Activated naive CD4-positive, alpha-beta T cell treated with anti-CD3 and anti-CD28 coated beads, Interleukin-2, amount 10 ng/mL, durations not matched to agents 7 days and 5 days (primary cell): ENCODE results near the gene RBM14.

Experiments used
- CTCF ChIA-PET: fragments of 350-600 bp; sonication (Branson Sonifier 250); formaldehyde crosslinking; loops from one replicate; lab custom pipeline; 2021; ENCODE audit warnings: antibody characterized with exemption; lab: Charles Lee
- DNase-seq: peaks from one replicate; pipeline ENCODE4 v3.0.0-alpha.2; 2020
- H3K27ac Mint-ChIP-seq: one replicate; pipeline ENCODE4 v1.8.0; 2021; ENCODE audit warnings: mild to moderate bottlenecking, moderate library complexity, mixed read lengths
- H3K27me3 Mint-ChIP-seq: one replicate; pipeline ENCODE4 v1.8.0; 2021; ENCODE audit warnings: mild to moderate bottlenecking, mixed read lengths
- H3K36me3 Mint-ChIP-seq: one replicate; pipeline ENCODE4 v1.8.0; 2021; ENCODE audit warnings: mixed read lengths
- H3K4me1 Mint-ChIP-seq: one replicate; pipeline ENCODE4 v1.8.0; 2021; ENCODE audit warnings: mixed read lengths
- H3K4me3 Mint-ChIP-seq: one replicate; pipeline ENCODE4 v1.8.0; 2021; ENCODE audit warnings: mild to moderate bottlenecking, moderate library complexity, mixed read lengths
- H3K9me3 Mint-ChIP-seq: one replicate; pipeline ENCODE4 v1.8.0; 2021; ENCODE audit warnings: mixed read lengths

RBM14 gene

DNA sequence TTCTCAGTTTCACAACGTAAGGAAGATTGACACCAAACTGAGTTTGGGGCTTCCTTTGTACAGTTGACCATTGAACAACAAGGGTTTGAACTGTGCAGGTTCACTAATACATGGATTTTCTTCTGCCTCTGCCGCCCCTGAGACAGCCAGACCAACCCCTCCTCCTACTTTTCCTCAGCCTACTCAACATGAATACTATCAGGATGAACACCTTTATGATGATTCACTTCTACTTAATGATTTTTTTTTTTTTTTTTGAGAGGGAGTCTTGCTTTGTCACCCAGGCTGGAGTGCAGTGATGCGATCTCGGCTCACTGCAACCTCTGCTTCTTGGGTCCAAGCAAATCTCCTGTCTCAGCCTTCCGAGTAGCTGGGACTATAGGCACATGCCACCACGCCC is 36.7 kb downstream of the RBM14 start:
- H3K27me3 Mint-ChIP-seq: no peaks in the 10 kb centered on the region
- CTCF ChIA-PET: no interaction called here
- no peak for DNase-seq
- peak overlapping the region; percentile 21 for H3K27ac Mint-ChIP-seq
- H3K4me1 Mint-ChIP-seq: peaks cover 5% of the 10 kb centered on the region
- H3K36me3 Mint-ChIP-seq: peaks cover 46% of the 10 kb centered on the region
- H3K9me3 Mint-ChIP-seq: no peaks in the 10 kb centered on the region
- no peak overlapping the region for H3K4me3 Mint-ChIP-seq

DNA sequence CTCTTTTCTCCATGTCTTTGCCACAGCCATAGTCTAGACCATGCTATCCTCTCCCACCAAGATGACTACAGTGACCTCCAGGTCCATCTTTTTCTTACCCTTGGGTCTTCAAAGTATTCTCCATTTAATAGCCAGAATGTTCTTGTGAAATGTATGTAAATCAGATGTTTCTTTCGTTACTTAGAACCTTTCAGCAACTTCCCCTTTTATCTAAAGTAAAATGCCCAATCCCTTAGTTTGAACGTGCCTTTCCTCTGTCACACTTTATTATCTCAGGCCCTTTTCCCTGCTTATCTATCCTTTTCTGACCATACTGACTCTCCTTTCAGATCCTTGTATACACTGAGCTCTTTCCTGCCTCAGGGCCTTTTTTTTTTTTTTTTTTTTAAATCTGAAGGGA is 43.3 kb downstream of the RBM14 start:
- CTCF ChIA-PET: no interaction called here
- H3K4me3 Mint-ChIP-seq: no peak overlapping the region
- no peak overlapping the region for H3K27ac Mint-ChIP-seq
- H3K36me3 Mint-ChIP-seq: peaks cover 32% of the 10 kb centered on the region
- no peaks in the 10 kb centered on the region for H3K27me3 Mint-ChIP-seq
- H3K4me1 Mint-ChIP-seq: peaks cover 3% of the 10 kb centered on the region
- H3K9me3 Mint-ChIP-seq: no peaks in the 10 kb centered on the region
- DNase-seq: no peak

DNA sequence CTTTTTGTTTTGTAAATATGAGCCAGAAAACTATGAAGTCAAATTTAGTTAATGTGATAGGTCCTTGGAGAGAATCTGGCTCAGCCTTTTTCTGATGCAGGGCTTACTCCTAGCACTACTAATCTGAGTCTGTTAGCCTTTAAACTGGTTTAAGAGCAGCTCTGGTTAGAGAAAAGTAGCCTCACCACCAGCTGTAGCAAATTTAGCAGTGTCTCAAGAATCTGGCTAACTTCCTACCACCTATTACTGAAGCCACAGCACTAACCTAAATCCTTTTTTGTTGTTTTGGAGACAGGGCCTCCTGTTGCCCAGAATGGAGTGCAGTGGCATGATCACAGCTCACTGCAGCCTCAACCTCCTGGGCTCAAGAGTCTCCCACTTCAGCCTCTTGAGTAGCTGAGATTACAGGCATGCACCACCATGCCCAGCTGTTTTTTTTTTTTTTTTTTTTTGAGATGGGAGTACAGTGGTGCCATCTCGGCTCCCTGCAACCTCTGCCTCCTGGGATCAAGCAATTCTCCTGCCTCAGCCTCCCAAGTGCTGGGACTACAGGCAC is 47.4 kb downstream of the RBM14 start:
- H3K4me3 Mint-ChIP-seq: no peak overlapping the region
- no peaks in the 10 kb centered on the region for H3K27me3 Mint-ChIP-seq
- H3K27ac Mint-ChIP-seq: peak overlapping the region; percentile 46
- peaks cover 2% of the 10 kb centered on the region for H3K4me1 Mint-ChIP-seq
- CTCF ChIA-PET: no interaction called here
- no peak for DNase-seq
- H3K9me3 Mint-ChIP-seq: no peaks in the 10 kb centered on the region
- H3K36me3 Mint-ChIP-seq: peaks cover 42% of the 10 kb centered on the region

DNA sequence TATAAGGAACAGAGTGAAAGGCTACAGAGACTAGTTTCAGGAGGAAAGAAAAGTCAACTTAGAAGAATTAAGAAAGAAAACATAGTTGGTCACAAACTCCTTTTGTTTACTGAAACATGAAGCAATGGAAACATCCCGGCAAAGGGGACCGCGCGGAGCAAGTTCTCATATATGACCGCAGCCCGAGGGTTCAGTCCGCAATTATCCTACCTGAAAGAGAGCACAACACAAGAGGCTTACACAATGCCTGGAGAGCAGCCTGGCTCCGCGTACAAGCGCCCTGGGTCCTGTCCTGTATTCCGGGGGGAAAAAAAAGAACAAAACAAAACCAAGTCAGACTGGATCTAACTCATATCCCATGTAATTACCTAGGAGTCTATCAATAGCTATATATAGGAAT is 48.9 kb downstream of the RBM14 start:
- peaks cover 44% of the 10 kb centered on the region for H3K36me3 Mint-ChIP-seq
- peaks cover 7% of the 10 kb centered on the region for H3K4me1 Mint-ChIP-seq
- no peaks in the 10 kb centered on the region for H3K27me3 Mint-ChIP-seq
- peak overlapping the region; percentile 29 for H3K27ac Mint-ChIP-seq
- no peak for DNase-seq
- no peaks in the 10 kb centered on the region for H3K9me3 Mint-ChIP-seq
- no peak overlapping the region for H3K4me3 Mint-ChIP-seq
- CTCF ChIA-PET: no interaction called here

DNA sequence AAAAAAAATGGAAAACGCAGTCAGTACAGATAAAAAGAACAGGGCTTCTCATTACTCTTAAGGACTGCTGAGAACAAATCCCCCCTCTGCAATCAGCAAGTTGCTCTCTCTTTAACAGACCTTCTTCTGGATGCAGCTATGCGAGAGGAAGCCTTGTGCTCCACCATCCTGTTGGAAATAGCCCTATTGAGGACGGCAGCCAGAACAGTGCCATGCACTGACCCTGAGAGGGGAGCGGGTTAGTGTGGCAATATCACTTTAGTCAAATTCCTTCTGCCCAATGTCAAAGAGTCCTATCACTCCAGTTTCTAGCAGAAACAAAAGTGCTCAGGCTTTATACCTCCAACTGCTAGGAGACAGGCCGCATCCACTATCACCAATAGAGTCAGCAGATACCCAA is 54.4 kb downstream of the RBM14 start:
- no peak overlapping the region for H3K27ac Mint-ChIP-seq
- CTCF ChIA-PET: interaction anchor here (1.3 kb wide), 1 partner anchor 91 kb away, joined by 3 read pairs; no protein-coding TSS in a partner anchor
- peaks cover 26% of the 10 kb centered on the region for H3K4me1 Mint-ChIP-seq
- H3K9me3 Mint-ChIP-seq: no peaks in the 10 kb centered on the region
- no peak overlapping the region for H3K4me3 Mint-ChIP-seq
- peaks cover 33% of the 10 kb centered on the region for H3K36me3 Mint-ChIP-seq
- no peak for DNase-seq
- H3K27me3 Mint-ChIP-seq: no peaks in the 10 kb centered on the region

DNA sequence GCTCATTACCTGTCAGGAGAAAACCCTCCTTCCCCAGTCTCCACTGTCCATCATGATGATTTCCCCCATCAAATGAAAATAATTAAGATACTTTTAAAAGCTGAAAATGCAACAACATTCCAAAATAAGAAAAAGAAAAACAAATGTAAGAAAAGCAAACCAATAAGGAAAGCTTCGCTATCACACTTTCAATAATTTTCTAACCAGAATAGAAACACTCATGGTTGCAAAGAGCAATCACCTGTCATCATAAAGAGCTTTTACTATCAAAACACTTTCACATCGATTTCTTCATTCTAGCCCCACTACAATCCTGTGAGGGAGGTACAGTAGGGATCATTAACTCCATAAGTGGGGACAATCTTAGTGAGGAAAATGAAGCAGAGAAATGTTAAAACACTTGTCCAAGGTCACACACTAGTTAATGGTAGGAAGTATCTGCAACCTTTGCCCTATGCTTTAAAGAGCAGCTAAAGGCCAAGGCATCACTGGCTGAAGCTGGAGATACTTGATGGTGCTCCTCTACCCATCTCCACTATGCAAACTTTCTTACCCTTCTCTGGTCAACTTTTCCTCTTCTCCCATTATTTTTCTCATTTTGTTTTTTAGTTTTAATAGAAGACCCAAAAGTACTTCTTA is 58.7 kb downstream of the RBM14 start:
- peaks cover 45% of the 10 kb centered on the region for H3K4me1 Mint-ChIP-seq
- no peaks in the 10 kb centered on the region for H3K9me3 Mint-ChIP-seq
- peak overlapping the region; percentile 21 for H3K4me3 Mint-ChIP-seq
- DNase-seq: no peak
- peaks cover 19% of the 10 kb centered on the region for H3K36me3 Mint-ChIP-seq
- H3K27ac Mint-ChIP-seq: no peak overlapping the region
- CTCF ChIA-PET: interaction anchor here (0.6 kb wide), 1 partner anchor 106 kb away, joined by 3 read pairs; no protein-coding TSS in a partner anchor
- H3K27me3 Mint-ChIP-seq: peaks cover 3% of the 10 kb centered on the region

GRCh38 chr11:66676282-66676919 is 60.0 kb downstream of the RBM14 start:
- Mint-ChIP-seq H3K27ac (peak overlapping the region; percentile 99), H3K4me3 (peak overlapping the region; percentile 96)
- no peak for DNase-seq

More at GRCh38 chr11:66676282-66676919, 60.0 kb downstream of the RBM14 start:
- H3K4me1 Mint-ChIP-seq: peaks cover 41% of the 10 kb centered on the region
- H3K9me3 Mint-ChIP-seq: no peaks in the 10 kb centered on the region
- CTCF ChIA-PET: interaction anchor here (1.0 to 4.3 kb wide), 4 partner anchors 16 to 267 kb away, joined by 3 to 84 read pairs (median 14); no protein-coding TSS in a partner anchor
- peaks cover 19% of the 10 kb centered on the region for H3K36me3 Mint-ChIP-seq
- peaks cover 3% of the 10 kb centered on the region for H3K27me3 Mint-ChIP-seq
